Activated CD4-positive, alpha-beta T cell treated with anti-CD3 and anti-CD28 coated beads, Interleukin-2, amount 50 U/mL, for 1 hour (primary cell): ENCODE results near the gene CCT5.
"Not testable (repeated sequence)": the region's sequence is repeated elsewhere in the genome, so short reads cannot be mapped to it uniquely, and the experiment has no call there.

Experiments
- DNase-seq: peaks from one replicate; pipeline ENCODE4 v3.0.0-alpha.2; 2020

The CCT5 gene

DNA sequence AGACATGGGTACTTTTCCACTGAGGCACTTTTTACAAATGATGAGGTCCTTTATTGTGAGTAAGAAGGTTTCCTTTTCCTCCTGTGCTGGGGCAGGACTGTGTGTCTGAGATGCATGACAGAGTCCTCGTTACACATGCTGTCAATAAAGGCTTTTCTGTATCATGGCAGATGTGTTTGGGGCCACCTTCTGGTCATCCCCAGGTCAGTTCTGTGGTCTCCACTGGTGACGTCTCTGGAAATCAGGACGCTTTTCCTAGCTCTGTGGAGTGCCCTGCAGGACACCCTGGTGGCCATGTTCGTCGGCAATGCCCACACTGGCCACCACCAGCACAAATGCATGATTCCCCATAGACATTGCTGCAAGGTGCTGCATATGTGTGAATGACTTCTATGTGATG lies 54.9 kb downstream of the CCT5 start:
- DNase-seq: no peak

DNA sequence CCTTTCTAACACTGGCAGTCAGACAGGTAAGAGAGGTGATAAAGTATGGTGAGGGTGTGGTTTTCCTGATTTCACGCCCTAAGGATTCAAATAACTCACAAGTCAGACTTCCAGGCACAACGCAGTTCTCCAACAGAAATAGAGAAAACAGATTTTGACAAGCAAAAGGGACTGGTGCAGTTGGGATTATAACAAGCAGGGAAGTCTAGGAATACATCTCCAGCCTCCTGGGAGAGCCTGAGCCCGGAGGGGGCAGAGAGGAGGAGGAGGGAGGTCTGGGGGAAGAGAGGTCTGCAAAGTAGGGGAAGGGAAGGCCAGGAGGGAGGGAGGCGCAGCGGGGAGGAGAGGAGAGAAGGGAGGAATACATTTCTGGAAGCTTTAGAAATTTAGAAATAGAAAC lies 56.0 kb downstream of the CCT5 start:
- DNase-seq: no peak

DNA sequence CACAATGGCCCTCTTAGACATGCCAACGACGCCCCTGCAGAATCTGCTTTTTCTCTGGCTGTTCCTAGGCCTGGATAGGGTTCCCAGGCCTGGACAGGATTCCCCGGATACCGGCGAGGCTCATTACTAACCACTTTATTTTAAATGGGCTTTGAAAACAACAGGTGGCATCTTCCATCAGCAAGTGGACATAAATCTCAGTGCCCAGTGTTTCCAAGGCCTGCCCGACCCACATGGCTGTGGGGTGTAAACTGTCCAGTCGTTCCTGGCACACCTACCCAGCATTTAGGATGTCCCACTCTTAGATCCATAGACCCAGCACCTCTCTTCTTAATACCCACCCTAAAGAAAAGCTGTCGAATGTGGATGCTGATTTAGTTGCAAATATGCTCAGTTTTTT lies 56.7 kb downstream of the CCT5 start:
- no peak for DNase-seq

DNA sequence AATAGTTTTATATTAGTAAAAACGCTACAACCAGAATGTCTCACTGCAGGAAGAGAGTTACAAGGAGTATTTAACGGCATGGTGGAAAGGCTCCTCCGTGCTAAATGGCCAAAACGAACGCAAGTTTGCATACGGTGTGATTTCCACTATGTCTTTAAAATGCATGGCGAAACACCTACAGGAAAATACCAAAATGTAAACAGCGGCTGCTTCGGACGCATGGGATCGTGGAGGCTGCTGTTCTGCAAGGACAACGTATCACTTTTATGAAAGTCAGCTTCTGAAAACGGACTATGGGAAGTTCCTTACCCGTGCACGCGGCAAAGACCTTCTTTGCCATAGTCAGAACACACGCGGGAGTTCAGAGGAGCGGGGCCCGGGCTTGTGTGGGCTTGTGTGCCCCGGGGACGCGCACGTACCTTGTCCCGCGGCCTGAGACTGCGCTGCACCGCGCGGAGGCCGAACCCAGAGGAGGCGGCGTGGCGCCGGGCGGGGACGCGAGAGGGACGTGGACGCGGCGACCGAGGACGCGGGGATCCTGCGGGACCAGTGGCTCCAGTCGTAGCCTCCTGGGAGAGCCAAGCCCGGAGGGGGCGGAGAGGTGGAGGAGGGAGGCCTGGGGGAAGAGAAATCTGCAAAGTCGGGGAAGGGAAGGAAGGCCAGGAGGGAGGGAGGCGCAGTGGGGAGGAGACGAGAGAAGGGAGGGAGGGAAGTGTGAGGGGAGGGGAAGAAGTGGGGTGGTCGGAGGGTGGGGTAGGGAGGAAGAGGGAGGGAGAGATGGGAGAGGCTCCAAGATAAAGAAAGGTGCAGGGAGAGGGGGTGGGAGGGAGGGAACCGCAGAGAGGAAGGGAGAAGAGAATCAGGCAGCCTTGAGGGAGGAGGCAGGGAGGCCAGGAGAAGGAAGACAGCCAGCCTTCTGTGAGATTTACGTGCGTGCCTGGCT lies 57.4 kb downstream of the CCT5 start, which contains the start of gene CMBL:
TSS of gene CMBL (minus strand) at position 697 of the 943 bp plus-strand sequence. CDS start 17,140 bp downstream, outside the sequence.
- peak; percentile 9 for DNase-seq

DNA sequence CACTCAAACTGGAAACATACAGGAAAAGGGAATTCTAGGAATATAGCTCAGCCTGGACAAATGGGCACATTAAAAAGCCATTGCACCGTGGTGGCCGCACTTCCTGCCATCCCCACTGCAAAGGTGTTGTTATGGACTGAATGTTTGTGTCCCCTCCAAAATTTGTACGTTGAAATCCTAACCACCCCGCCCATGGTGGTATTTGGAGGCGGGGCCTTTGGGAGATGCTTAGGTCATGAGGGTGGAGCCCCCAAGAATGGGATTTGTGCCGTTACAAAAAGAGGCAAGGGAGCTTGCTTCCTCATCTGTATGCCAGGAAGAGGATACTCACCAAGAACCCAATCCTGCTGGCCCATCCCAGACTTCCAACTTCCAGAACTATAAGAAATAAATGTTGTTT lies 58.8 kb downstream of the CCT5 start:
- DNase-seq: no peak

DNA sequence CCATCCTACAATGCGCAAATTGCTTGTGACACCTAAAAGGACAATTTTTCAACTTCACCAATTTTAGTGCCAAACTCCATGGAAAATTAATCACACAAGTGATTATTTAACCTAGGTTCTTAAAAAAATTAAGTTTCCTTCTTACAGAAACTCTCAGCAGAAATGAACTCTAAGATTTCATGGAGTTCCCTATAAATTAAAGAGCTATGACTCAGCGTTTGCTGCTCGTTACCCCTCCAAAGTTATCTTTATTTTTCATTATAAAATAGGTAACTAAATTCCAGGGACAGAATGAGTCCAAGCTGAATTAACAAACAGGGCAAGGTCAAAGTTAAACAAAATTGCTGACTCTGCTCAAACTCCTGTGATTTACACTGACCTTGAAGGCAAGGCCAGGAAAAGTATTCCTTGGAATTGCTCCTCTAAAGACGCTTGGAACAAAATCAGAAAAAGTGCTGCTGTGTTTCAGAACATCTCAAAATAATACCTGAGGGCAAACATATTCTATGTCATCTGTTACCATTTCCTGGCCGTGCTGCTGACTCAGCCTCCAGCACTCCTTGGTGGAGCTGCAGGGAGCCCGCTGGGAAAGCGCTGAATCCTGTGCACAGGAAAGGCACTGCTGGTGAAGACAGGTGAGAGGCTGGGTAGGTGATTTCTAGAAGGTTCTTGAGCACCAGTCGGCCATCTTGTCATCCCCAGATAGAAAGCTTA lies 60.1 kb downstream of the CCT5 start:
- no peak for DNase-seq

DNA sequence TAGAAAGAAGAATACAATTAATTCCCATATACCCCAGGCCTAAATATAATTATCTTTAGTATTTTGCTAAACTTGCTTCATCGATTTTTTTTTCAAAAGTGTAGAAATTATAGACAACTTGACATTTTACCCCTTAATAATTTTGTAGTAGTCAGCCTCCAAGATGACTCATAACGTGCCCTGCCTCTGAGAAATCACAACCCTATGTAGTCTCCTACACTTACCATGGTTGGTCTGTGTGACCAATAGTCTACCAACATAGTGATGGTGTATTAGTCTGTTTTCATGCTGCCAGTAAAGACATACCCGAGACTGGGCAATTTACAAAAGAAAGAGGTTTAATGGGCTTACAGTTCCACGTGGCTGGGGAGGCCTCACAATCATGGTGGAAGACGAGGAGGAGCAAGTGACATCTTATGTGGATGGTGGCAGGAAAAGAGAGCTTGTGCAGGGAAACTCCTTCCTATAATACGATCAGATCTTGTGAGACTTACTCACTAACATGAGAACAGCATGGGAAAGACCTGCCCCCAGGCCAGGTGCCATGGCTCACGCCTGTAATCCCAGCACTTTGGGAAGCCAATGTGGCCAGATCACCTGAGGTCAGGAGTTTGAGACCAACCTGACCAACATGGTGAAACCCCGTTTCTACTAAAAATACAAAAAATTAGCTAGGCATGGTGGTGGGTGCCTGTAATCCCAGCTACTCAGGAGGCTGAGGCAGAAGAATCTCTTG lies 60.9 kb downstream of the CCT5 start:
- not testable (repeated sequence) for DNase-seq

DNA sequence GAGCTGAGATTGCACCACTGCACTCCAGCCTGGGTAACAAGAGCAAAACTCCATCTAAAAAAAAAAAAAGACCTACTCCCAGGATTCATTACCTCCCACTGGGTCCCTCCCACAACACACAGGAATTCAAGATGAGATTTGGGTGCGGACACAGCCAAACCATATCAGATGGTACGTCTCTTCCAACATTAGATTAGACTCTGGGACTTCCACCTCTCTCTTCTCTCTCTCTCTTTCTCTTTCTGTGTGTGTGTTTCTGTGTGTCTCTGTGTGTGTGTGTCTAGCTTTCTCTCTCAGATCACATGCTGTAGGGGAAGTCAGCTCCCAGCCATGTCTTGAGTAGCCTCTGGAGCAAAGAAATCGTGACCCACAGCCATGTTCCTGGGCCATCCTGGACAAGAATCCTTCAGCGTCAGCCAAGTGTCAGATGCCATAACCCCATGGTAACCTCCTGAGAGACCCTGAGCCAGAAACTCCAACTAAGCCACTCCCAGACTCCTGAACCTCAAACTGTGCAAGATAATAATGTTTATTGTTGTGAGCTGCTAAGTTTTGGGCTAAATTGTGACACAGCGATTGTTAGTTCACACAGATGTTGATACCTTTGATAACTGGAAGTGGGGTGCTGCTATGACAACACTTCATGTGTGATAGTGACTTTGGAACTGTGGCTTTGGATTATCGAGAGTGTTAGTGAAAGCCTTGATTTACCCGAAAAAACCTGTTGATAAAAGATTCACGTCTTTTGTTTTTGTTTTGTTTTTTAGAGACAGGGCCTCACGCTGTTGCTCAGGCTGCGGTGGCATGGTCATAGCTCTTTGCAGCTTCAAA lies 61.7 kb downstream of the CCT5 start:
- DNase-seq: no peak

DNA sequence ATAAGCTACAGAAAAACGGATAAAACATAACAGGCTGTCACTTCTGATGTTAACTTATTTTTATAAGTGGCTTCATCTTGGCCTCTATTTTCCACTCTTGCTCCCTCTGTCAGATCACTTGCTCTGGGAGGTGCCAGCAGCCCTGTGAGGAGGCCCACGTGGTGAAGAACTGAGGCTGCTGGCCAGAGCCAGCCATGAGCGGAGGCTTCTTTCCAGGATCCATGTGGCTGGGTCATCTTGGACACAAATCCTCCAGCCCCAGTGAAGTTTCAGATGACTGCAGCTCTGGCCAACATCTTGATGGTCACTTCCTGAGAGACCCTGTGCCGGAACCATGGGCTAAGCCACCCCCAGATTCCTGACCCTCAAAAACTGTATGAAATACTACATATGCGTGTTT lies 65.1 kb downstream of the CCT5 start:
- DNase-seq: no peak
